GM12878 (cell line): ENCODE measurements around the gene CLIC6. TPM values are rescaled to one million over a fixed set of nuclear protein-coding genes. Genes with fewer than 3 reads are reported as not detected.
"Not testable (repeated sequence)": the region's sequence is repeated elsewhere in the genome, so short reads cannot be mapped to it uniquely, and the experiment has no call there.

ENCODE experiments used
- ATAC-seq: fragments of 200-7000 bp; cut with Tn5 transposase; 3 replicates; pipeline ENCODE4 v1.9.1; 2020; ENCODE audit warnings: mild to moderate bottlenecking, moderate library complexity
- BruUV-seq: library from RNA; stranded (reverse); fragments of 400-500 nt; replicated peaks from 2 replicates; lab custom pipeline; 2021; lab: Mats Ljungman, UMichigan
- CTCF ChIA-PET: fragments of 300-600 bp; sonication (Branson Sonifier 250); formaldehyde crosslinking; extraction: SDS; loops from one replicate; lab custom pipeline; 2021; ENCODE audit warnings: inconsistent platforms; lab: Yijun Ruan, JAX
- POLR2A ChIA-PET: fragments of 350-600 bp; formaldehyde crosslinking; extraction: SDS; loops from one replicate; lab custom pipeline; 2021; ENCODE audit warnings: inconsistent platforms; lab: Charles Lee
- RAD21 ChIA-PET: fragments of 300-600 bp; sonication (Branson Sonifier 250); formaldehyde crosslinking; loops from one replicate; lab custom pipeline; 2023; ENCODE audit warnings: antibody characterized with exemption; ENCODE audit not compliant: unreplicated experiment; lab: Charles Lee
- SMC1A ChIA-PET: fragments of 300-600 bp; sonication (Branson Sonifier 250); formaldehyde crosslinking; loops from one replicate; lab custom pipeline; 2023; ENCODE audit not compliant: unreplicated experiment, uncharacterized antibody; lab: Charles Lee
- DNase-seq: peaks from one replicate; pipeline ENCODE4 v3.0.0-alpha.2; 2011; ENCODE audit warnings: low read depth, low spot score
- FAIRE-seq: peaks from 3 replicates; lab custom pipeline; 2011; peaks lifted over from hg19 to GRCh38; lab: Jason Lieb, UNC
- H2AFZ ChIP-seq: 2 replicates; pipeline ENCODE4 v1.6.0; 2011; ENCODE audit warnings: low read depth, low read length, control low read depth; ENCODE audit not compliant: control insufficient read depth
- H3K27ac ChIP-seq: 2 replicates; pipeline ENCODE4 v1.5.1; 2011; ENCODE audit warnings: control low read depth; ENCODE audit not compliant: control insufficient read depth, insufficient read depth
- H3K27me3 ChIP-seq, 2 experiments: replicated peaks in 1 of 2; 2 replicates each; pipeline versions ENCODE4 v1.6.0 to v1.6.1; 2011; ENCODE audit warnings: low read length in 1 of 2; ENCODE audit not compliant: control insufficient read depth in 2 of 2, insufficient read depth in 2 of 2
- H3K36me3 ChIP-seq, 2 experiments: 2 replicates each; pipeline ENCODE4 v1.5.1; 2011; ENCODE audit warnings: low read length in 1 of 2; ENCODE audit not compliant: control insufficient read depth in 2 of 2, insufficient read depth in 2 of 2
- H3K4me1 ChIP-seq: 2 replicates; pipeline ENCODE4 v1.6.1; 2011; ENCODE audit warnings: mild to moderate bottlenecking, low read length, moderate library complexity, mixed read lengths; ENCODE audit not compliant: control insufficient read depth, insufficient read depth
- H3K4me2 ChIP-seq: 2 replicates; pipeline ENCODE4 v1.6.0; 2011; ENCODE audit warnings: control low read depth; ENCODE audit not compliant: control insufficient read depth, insufficient read depth
- H3K4me3 ChIP-seq: fragments of 200-600 bp; sonication (generic); 2 replicates; pipeline ENCODE4 v1.5.1; 2016
- H3K79me2 ChIP-seq: 2 replicates; pipeline ENCODE4 v1.6.0; 2011; ENCODE audit warnings: low read length; ENCODE audit not compliant: control insufficient read depth, insufficient read depth
- H3K9ac ChIP-seq: 2 replicates; pipeline ENCODE4 v1.8.0; 2011; ENCODE audit warnings: low read length, control low read depth, mixed read lengths; ENCODE audit not compliant: control insufficient read depth, insufficient read depth
- H3K9me3 ChIP-seq: replicated peaks from 3 replicates; pipeline ENCODE4 v1.5.1; 2011; ENCODE audit warnings: mild to moderate bottlenecking, low read length; ENCODE audit not compliant: control insufficient read depth, insufficient read depth
- H4K20me1 ChIP-seq: 2 replicates; pipeline ENCODE4 v1.6.0; 2011; ENCODE audit not compliant: control insufficient read depth, insufficient read depth
- ASH2L ChIP-seq: fragments of 300-600, 200-600 bp; sonication (generic); IDR thresholded peaks from 2 replicates; pipeline ENCODE4 v1.6.1; 2017; ENCODE audit warnings: low read depth, mild to moderate bottlenecking, borderline replicate concordance
- EGR1 ChIP-seq, 2 experiments: IDR thresholded peaks; 1 replicate in 1 of 2; 2 replicates in 1 of 2; pipeline ENCODE4 v1.6.1; 2011 to 2012; ENCODE audit warnings: low read depth in 2 of 2, low read length in 2 of 2, borderline replicate concordance in 1 of 2, mild to moderate bottlenecking in 1 of 2, moderate library complexity in 1 of 2
- FOS ChIP-seq: IDR thresholded peaks from 3 replicates; pipeline ENCODE4 v1.6.1; 2011; ENCODE audit warnings: borderline replicate concordance; ENCODE audit not compliant: insufficient read length; ENCODE audit errors: extremely low read depth
- KLF5 ChIP-seq: fragments of 450-650 bp; IDR thresholded peaks from 2 replicates; pipeline ENCODE4 v1.6.1; 2014; ENCODE audit warnings: mild to moderate bottlenecking; ENCODE audit not compliant: partially characterized antibody
- NR2C1 ChIP-seq: fragments of 450-650 bp; IDR thresholded peaks from 2 replicates; pipeline ENCODE4 v1.6.1; 2017; ENCODE audit warnings: antibody characterized with exemption, mild to moderate bottlenecking, moderate library complexity
- POLR2AphosphoS5 ChIP-seq: IDR thresholded peaks from 2 replicates; pipeline ENCODE4 v1.6.1; 2011; ENCODE audit warnings: mild to moderate bottlenecking, low read length, inconsistent platforms
- SIX5 ChIP-seq: IDR thresholded peaks from 2 replicates; pipeline ENCODE4 v1.6.1; 2011; ENCODE audit warnings: mild to moderate bottlenecking, low read depth, low read length, moderate library complexity; ENCODE audit not compliant: severe bottlenecking
- STAT1 ChIP-seq: fragments of 450-650 bp; conservative IDR thresholded peaks from 2 replicates; pipeline ENCODE4 v1.6.1; 2014; ENCODE audit warnings: antibody characterized with exemption, mild to moderate bottlenecking
- STAT3 ChIP-seq: IDR thresholded peaks from 2 replicates; pipeline ENCODE4 v1.6.1; 2011; ENCODE audit warnings: low read depth, low read length, improper control_type of control experiment
- SUZ12 ChIP-seq: fragments of 200-600 bp; sonication (generic); IDR thresholded peaks from one replicate; pipeline ENCODE4 v1.6.1; 2018; ENCODE audit warnings: antibody characterized with exemption, mild to moderate bottlenecking; ENCODE audit not compliant: unreplicated experiment
- TCF12 ChIP-seq: IDR thresholded peaks from 2 replicates; pipeline ENCODE4 v1.6.1; 2011; ENCODE audit warnings: low read depth, mild to moderate bottlenecking, low read length
- ZSCAN29 ChIP-seq: fragments of 450-650 bp; IDR thresholded peaks from 2 replicates; pipeline ENCODE4 v1.6.1; 2017; ENCODE audit warnings: mild to moderate bottlenecking, moderate library complexity
- WGBS: methylation state at CpG from one replicate; pipeline ENCODE4 v1.1.6; 2016; ENCODE audit warnings: low lambda C conversion rate; ENCODE audit not compliant: insufficient replicate concordance, insufficient coverage; ENCODE audit errors: missing lambda C conversion rate; 5-methylcytosine and 5-hydroxymethylcytosine counted together
- in situ Hi-C: fragments of 300-500 bp; cut with MboI; formaldehyde crosslinking; loops from 9 replicates; pipeline ENCODE4 v1.14.3; 2018; ENCODE audit warnings: mixed read lengths
- intact Hi-C: fragments of 100-400 bp; cut with micrococcal nuclease; formaldehyde crosslinking; loops from one replicate; pipeline ENCODE4 v1.14.2; 2022; ENCODE audit not compliant: unreplicated experiment
- polyA plus RNA-seq, 11 experiments: library from polyadenylated mRNA; depleted of rRNA in 4 of 11; unstranded in 6 of 11; stranded (reverse) in 5 of 11; fragments of >200 nt; fragmentation: Nextera tagmentation in 4 of 11; fragmentation: Illumina TruSeq in 1 of 11; extraction: Ambion mirVana in 4 of 11; extraction: Trizol in 1 of 11; gene quantifications; 1 replicate in 1 of 11; 2 replicates in 10 of 11; pipeline versions ENCODE4 v1.2.1 to v1.2.3, GENCODE V29; 2011 to 2016; ENCODE audit warnings: inconsistent platforms in 2 of 11, missing spikeins in 2 of 11, low read depth in 1 of 11
- total RNA-seq, 4 experiments: library from RNA; depleted of rRNA in 3 of 4; stranded (reverse); fragments of >200 nt in 3 of 4; fragmentation: Illumina TruSeq in 1 of 4; extraction: Trizol in 1 of 4; gene quantifications; 2 replicates each; pipeline versions ENCODE4 v1.2.1 to v1.2.3, GENCODE V29; 2013 to 2021
- TF ChIP-seq, protein P1 (sequence below): fragments of 450-650 bp; IDR thresholded peaks from 2 replicates; pipeline ENCODE4 v1.6.1; 2018; ENCODE audit warnings: mild to moderate bottlenecking, low read depth, moderate library complexity; ENCODE audit not compliant: partially characterized antibody

CLIC6 gene
- total and polyA plus RNA-seq, 10 of the 15 experiments (the other 5 are each of a cell fraction or from before 2014, with no cell fraction given) = 5.7 to 34.1 (median 11.2) TPM

DNA sequence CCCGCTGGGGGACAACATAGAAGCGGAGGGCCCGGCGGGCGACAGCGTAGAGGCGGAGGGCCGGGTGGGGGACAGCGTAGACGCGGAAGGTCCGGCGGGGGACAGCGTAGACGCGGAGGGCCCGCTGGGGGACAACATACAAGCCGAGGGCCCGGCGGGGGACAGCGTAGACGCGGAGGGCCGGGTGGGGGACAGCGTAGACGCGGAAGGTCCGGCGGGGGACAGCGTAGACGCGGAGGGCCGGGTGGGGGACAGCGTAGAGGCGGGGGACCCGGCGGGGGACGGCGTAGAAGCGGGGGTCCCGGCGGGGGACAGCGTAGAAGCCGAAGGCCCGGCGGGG lies 1.1 kb downstream of the CLIC6 start:
- H3K27me3 ChIP-seq, POLR2A ChIA-PET, DNase-seq, H3K9me3 ChIP-seq, intact Hi-C loops, FAIRE-seq: not testable (repeated sequence)
- H3K27ac ChIP-seq = peak overlapping the region; percentile 81
- CTCF ChIA-PET = interaction anchor here (0.8 to 6.4 kb wide), 4 partner anchors 22 to 217 kb away, joined by 3 to 50 read pairs (median 10); no protein-coding TSS in a partner anchor
- whole genome bisulfite sequencing = no CpG with 5 or more reads among the region's 46 CpGs
- peak; percentile 5 for TF ChIP-seq ZSCAN29
- TF ChIP-seq, all 136 proteins: peak for 1; not testable (repeated sequence) for 135
- H4K20me1 ChIP-seq, RAD21 ChIA-PET, ATAC-seq, H3K36me3 ChIP-seq, in situ Hi-C loops, BruUV-seq: not testable (repeated sequence)
- Histone ChIP-seq H3K79me2 (peaks cover 45% of the 10 kb centered on the region), H3K4me3 (peak overlapping the region; percentile 91), H3K4me1 (peaks cover 18% of the 10 kb centered on the region), H2AFZ (peak overlapping the region; percentile 82), H3K4me2 (peak overlapping the region; percentile 70), H3K9ac (peak overlapping the region; percentile 91)
- SMC1A ChIA-PET = interaction anchor here (1.9 kb wide), 1 partner anchor 22 kb away, joined by 5 read pairs; no protein-coding TSS in a partner anchor

DNA sequence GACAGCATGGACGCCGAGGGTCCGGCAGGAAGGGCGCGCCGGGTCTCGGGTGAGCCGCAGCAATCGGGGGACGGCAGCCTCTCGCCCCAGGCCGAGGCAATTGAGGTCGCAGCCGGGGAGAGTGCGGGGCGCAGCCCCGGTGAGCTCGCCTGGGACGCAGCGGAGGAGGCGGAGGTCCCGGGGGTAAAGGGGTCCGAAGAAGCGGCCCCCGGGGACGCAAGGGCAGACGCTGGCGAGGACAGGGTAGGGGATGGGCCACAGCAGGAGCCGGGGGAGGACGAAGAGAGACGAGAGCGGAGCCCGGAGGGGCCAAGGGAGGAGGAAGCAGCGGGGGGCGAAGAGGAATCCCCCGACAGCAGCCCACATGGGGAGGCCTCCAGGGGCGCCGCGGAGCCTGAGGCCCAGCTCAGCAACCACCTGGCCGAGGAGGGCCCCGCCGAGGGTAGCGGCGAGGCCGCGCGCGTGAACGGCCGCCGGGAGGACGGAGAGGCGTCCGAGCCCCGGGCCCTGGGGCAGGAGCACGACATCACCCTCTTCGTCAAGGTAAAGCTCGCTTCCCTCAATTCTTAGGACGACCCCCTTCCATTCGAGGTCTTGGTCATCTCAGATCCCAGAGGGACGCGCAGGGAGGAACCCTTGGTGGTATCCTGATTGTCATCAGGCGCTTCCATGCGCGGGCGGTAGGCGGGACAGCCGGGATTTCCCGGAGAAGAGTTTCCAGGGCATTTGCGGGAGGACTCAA lies 1.6 kb downstream of the CLIC6 start:
- peak overlapping the region; percentile 70 for H3K4me2 ChIP-seq
- TF ChIP-seq TCF12 = no peak
- TF ChIP-seq POLR2AphosphoS5 = 0 out of 2 replicates have a peak, but pooled peaks have one; percentile 19
- no peak for TF ChIP-seq STAT1
- no peak for TF ChIP-seq STAT3
- TF ChIP-seq FOS = no peak
- TF ChIP-seq SIX5 = no peak
- no peak for TF ChIP-seq SUZ12
- no peak for TF ChIP-seq KLF5
- TF ChIP-seq ASH2L = no peak
- TF ChIP-seq, protein P1, sequence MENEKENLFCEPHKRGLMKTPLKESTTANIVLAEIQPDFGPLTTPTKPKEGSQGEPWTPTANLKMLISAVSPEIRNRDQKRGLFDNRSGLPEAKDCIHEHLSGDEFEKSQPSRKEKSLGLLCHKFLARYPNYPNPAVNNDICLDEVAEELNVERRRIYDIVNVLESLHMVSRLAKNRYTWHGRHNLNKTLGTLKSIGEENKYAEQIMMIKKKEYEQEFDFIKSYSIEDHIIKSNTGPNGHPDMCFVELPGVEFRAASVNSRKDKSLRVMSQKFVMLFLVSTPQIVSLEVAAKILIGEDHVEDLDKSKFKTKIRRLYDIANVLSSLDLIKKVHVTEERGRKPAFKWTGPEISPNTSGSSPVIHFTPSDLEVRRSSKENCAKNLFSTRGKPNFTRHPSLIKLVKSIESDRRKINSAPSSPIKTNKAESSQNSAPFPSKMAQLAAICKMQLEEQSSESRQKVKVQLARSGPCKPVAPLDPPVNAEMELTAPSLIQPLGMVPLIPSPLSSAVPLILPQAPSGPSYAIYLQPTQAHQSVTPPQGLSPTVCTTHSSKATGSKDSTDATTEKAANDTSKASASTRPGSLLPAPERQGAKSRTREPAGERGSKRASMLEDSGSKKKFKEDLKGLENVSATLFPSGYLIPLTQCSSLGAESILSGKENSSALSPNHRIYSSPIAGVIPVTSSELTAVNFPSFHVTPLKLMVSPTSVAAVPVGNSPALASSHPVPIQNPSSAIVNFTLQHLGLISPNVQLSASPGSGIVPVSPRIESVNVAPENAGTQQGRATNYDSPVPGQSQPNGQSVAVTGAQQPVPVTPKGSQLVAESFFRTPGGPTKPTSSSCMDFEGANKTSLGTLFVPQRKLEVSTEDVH = no peak
- 0 out of 3 replicates have a peak, but pooled peaks of 1 of the 2 experiments have one; percentile 14 for TF ChIP-seq EGR1 (IDR thresholded peaks at IDR 0.05; ENCODE audit: borderline replicate concordance in 1 of 2, low read depth in 2 of 2, low read length in 2 of 2)
- TF ChIP-seq NR2C1 = no peak

More for the DNA sequence above, 1.6 kb downstream of the CLIC6 start:
- Histone ChIP-seq H2AFZ (peak overlapping the region; percentile 82), H3K9me3 (no peaks in the 10 kb centered on the region; the same call in 2 of the 3 replicates), H3K9ac (peak overlapping the region; percentile 91), H3K4me1 (peaks cover 18% of the 10 kb centered on the region), H3K79me2 (peaks cover 46% of the 10 kb centered on the region), H3K27ac (peak overlapping the region; percentile 81), H3K27me3 (no peaks in the 10 kb centered on the region; a peak in 1 of 4 replicates), H3K4me3 (peak overlapping the region; percentile 91), H3K36me3 (no peaks in the 10 kb centered on the region; a peak in 1 of 4 replicates), H4K20me1 (no peaks in the 10 kb centered on the region)
- ATAC-seq = peak; percentile 55
- DNase-seq = no peak
- POLR2A ChIA-PET = interaction anchor here (0.5 kb wide), 1 partner anchor 1584 kb away, joined by 3 read pairs; no protein-coding TSS in a partner anchor
- intact Hi-C loops = no loop called here
- WGBS = under 1% methylated on average over 64 of the region's 70 CpGs
- RAD21 ChIA-PET = interaction anchor here (1.4 to 1.7 kb wide), 2 partner anchors 39 to 67 kb away, joined by 5 to 6 read pairs; no protein-coding TSS in a partner anchor
- CTCF ChIA-PET = interaction anchor here (0.8 to 6.4 kb wide), 6 partner anchors 21 to 217 kb away, joined by 3 to 50 read pairs (median 10); no protein-coding TSS in a partner anchor
- TSS peak; percentile 36 for BruUV-seq
- in situ Hi-C loops = no loop called here
- no peak for FAIRE-seq
- SMC1A ChIA-PET = interaction anchor here (1.0 to 2.2 kb wide), 7 partner anchors 14 to 67 kb away, joined by 3 to 6 read pairs (median 4); no protein-coding TSS in a partner anchor
